ENCODE data around the gene HCN4. TPM values are rescaled to one million over a fixed set of nuclear protein-coding genes. Genes with fewer than 3 reads are reported as not detected.

The HCN4 gene
- total RNA-seq, 1 experiment from 2014 or later = 0.29 TPM

DNA sequence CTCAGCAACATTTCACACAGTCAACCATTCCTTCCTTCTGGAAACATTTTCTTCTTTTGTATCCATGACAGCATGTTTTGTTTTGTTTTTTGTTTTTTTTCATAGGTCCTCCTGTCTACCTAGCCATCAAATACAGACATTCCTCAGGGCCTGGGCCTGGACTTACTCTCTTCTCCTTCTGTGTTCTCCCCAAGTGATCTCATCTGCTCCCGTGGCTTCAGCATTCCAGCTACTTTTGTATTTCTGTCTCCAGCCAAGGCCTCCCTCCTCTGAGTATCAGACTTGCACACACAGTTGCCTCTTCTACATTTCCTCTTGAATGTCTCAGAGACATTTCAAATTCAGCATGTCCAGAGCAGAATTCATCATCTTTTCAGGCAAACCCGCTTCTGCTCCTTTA is 82.4 kb downstream of the HCN4 start:
- Mint-ChIP-seq H3K4me1 (ENCODE audit: low read depth, unreplicated experiment) (no peaks in the 10 kb centered on the region), H3K4me3 (ENCODE audit: unreplicated experiment) (no peak overlapping the region), H3K36me3 (ENCODE audit: insufficient read depth, unreplicated experiment) (no peaks in the 10 kb centered on the region), H3K9me3 (ENCODE audit: unreplicated experiment) (no peaks in the 10 kb centered on the region), H3K27ac (ENCODE audit: unreplicated experiment) (no peak overlapping the region), H3K27me3 (ENCODE audit: insufficient read depth, unreplicated experiment) (no peaks in the 10 kb centered on the region)
- H3K4me3 ChIP-seq (ENCODE audit: low read depth, low read length) = no peak overlapping the region
- intact Hi-C loops (cut with micrococcal nuclease; ENCODE audit: unreplicated experiment) = no loop called here
- no peaks in the 10 kb centered on the region for H3K36me3 ChIP-seq (ENCODE audit: control insufficient read depth, insufficient read depth, low read length)
- ChIA-PET CTCF (interaction anchor here (1.8 kb wide), 1 partner anchor 21 kb away, joined by 5 read pairs; no protein-coding TSS in a partner anchor), POLR2A (no interaction called here)
- DNase-seq = no peak
- H3K4me1 ChIP-seq = no peaks in the 10 kb centered on the region
- TF ChIP-seq, protein P1, sequence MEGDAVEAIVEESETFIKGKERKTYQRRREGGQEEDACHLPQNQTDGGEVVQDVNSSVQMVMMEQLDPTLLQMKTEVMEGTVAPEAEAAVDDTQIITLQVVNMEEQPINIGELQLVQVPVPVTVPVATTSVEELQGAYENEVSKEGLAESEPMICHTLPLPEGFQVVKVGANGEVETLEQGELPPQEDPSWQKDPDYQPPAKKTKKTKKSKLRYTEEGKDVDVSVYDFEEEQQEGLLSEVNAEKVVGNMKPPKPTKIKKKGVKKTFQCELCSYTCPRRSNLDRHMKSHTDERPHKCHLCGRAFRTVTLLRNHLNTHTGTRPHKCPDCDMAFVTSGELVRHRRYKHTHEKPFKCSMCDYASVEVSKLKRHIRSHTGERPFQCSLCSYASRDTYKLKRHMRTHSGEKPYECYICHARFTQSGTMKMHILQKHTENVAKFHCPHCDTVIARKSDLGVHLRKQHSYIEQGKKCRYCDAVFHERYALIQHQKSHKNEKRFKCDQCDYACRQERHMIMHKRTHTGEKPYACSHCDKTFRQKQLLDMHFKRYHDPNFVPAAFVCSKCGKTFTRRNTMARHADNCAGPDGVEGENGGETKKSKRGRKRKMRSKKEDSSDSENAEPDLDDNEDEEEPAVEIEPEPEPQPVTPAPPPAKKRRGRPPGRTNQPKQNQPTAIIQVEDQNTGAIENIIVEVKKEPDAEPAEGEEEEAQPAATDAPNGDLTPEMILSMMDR (IDR thresholded peaks at IDR 0.05; ENCODE audit: insufficient read depth in 1 of 2, low read depth in 1 of 2, low read length in 1 of 2, severe bottlenecking in 1 of 2, unreplicated experiment in 1 of 2) = no peak
- H3K27me3 ChIP-seq (replicated peaks; ENCODE audit: control insufficient read depth, insufficient read depth, low read length) = no peaks in the 10 kb centered on the region
- no TSS peak for BruUV-seq (replicated peaks)
- H3K9me3 ChIP-seq = no peaks in the 10 kb centered on the region

DNA sequence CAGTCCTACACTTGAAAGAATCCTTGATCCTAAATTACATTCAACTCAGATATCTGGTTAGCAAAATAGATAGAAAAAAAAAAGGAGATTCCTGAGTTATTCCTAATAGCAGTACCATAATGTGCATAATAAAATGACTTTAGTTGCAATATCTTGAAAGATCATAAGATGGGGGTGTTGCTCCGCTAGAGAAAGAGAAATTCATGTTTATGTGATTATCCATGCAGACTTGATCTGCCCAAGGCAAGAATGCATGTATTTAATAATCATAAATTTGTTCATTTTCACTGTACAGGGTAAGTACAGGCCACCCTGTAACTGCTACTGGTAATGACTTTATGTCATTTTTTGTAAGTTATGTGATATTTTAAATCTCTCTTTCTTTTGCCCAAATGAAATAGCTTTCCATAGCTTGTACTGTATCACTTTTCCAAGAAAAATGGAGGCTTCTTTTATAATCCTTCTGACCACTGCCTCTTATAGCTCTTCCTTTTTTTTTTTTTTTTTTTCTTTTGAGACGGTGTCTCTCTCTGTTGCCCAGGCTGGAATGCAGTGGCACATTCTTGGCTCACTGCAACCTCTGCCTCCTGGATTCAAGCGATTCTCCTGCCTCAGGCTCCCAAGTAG is 84.6 kb downstream of the HCN4 start:
- H3K27me3 Mint-ChIP-seq (ENCODE audit: insufficient read depth, unreplicated experiment) = no peaks in the 10 kb centered on the region
- Histone ChIP-seq H3K9me3 (no peaks in the 10 kb centered on the region), H3K27me3 (replicated peaks; ENCODE audit: control insufficient read depth, insufficient read depth, low read length) (no peaks in the 10 kb centered on the region), H3K4me1 (no peaks in the 10 kb centered on the region), H3K4me3 (ENCODE audit: low read depth, low read length) (no peak overlapping the region), H3K36me3 (ENCODE audit: control insufficient read depth, insufficient read depth, low read length) (no peaks in the 10 kb centered on the region)
- ChIA-PET CTCF (no interaction called here), POLR2A (no interaction called here)
- no peaks in the 10 kb centered on the region for H3K4me1 Mint-ChIP-seq (ENCODE audit: low read depth, unreplicated experiment)
- intact Hi-C loops (cut with micrococcal nuclease; ENCODE audit: unreplicated experiment) = no loop called here
- no peaks in the 10 kb centered on the region for H3K36me3 Mint-ChIP-seq (ENCODE audit: insufficient read depth, unreplicated experiment)
- no peaks in the 10 kb centered on the region for H3K9me3 Mint-ChIP-seq (ENCODE audit: unreplicated experiment)
- H3K27ac Mint-ChIP-seq (ENCODE audit: unreplicated experiment) = no peak overlapping the region
- no peak overlapping the region for H3K4me3 Mint-ChIP-seq (ENCODE audit: unreplicated experiment)
- no TSS peak for BruUV-seq (replicated peaks)
- no peak for DNase-seq
- TF ChIP-seq, protein P1 (IDR thresholded peaks at IDR 0.05; ENCODE audit: insufficient read depth in 1 of 2, low read depth in 1 of 2, low read length in 1 of 2, severe bottlenecking in 1 of 2, unreplicated experiment in 1 of 2) = no peak

DNA sequence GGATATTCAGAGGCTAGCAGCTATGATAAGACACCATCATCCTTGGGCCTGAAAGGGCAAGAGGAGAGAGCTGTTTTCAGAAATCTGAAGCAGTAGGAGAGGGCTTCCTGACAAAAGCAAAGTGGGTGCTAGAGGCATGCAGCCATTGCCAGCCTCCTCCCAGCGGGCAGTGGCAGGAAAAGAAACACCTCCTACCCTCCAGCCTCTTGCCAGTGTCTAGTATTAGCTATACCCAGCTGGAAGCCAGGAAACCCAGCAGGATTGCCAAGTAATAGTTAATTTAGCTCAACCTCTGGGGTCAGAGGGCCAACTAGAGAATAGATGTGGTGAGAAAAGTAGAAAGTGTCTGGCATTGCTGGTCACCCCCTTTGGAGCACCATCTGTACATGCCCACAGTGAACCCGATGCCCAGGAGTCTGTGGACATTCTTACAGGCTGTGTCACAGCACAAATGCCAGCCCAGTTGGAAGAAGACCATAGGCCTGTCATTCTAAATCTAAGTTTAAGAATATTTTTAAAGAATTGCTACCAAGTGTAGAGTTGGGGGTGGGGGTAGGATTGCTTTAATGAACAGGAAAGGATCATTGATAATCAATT is 85.3 kb downstream of the HCN4 start:
- DNase-seq = no peak
- H3K36me3 ChIP-seq (ENCODE audit: control insufficient read depth, insufficient read depth, low read length) = no peaks in the 10 kb centered on the region
- no peaks in the 10 kb centered on the region for H3K9me3 ChIP-seq
- no peak overlapping the region for H3K4me3 ChIP-seq (ENCODE audit: low read depth, low read length)
- intact Hi-C loops (cut with micrococcal nuclease; ENCODE audit: unreplicated experiment) = no loop called here
- CTCF ChIA-PET = interaction anchor here (1.4 kb wide), 1 partner anchor 10 kb away, joined by 4 read pairs; no protein-coding TSS in a partner anchor
- H3K9me3 Mint-ChIP-seq (ENCODE audit: unreplicated experiment) = no peaks in the 10 kb centered on the region
- TF ChIP-seq, protein P1 (IDR thresholded peaks at IDR 0.05; ENCODE audit: insufficient read depth in 1 of 2, low read depth in 1 of 2, low read length in 1 of 2, severe bottlenecking in 1 of 2, unreplicated experiment in 1 of 2) = no peak
- H3K4me1 ChIP-seq = no peaks in the 10 kb centered on the region
- H3K4me3 Mint-ChIP-seq (ENCODE audit: unreplicated experiment) = no peak overlapping the region
- no peaks in the 10 kb centered on the region for H3K4me1 Mint-ChIP-seq (ENCODE audit: low read depth, unreplicated experiment)
- POLR2A ChIA-PET = no interaction called here
- no peaks in the 10 kb centered on the region for H3K27me3 Mint-ChIP-seq (ENCODE audit: insufficient read depth, unreplicated experiment)
- no TSS peak for BruUV-seq (replicated peaks)
- no peak overlapping the region for H3K27ac Mint-ChIP-seq (ENCODE audit: unreplicated experiment)
- H3K27me3 ChIP-seq (replicated peaks; ENCODE audit: control insufficient read depth, insufficient read depth, low read length) = no peaks in the 10 kb centered on the region
- H3K36me3 Mint-ChIP-seq (ENCODE audit: insufficient read depth, unreplicated experiment) = no peaks in the 10 kb centered on the region
